ENCODE data around the gene RAB42. TPM values are rescaled to one million over a fixed set of nuclear protein-coding genes. Genes with fewer than 3 reads are reported as not detected.
A peak's percentile ranks its signal among the peaks of the same experiment; 100 is the strongest.

RAB42 gene
- total and polyA plus RNA-seq, 8 donors = 5.2 to 17.7 (median 6.4) TPM

DNA sequence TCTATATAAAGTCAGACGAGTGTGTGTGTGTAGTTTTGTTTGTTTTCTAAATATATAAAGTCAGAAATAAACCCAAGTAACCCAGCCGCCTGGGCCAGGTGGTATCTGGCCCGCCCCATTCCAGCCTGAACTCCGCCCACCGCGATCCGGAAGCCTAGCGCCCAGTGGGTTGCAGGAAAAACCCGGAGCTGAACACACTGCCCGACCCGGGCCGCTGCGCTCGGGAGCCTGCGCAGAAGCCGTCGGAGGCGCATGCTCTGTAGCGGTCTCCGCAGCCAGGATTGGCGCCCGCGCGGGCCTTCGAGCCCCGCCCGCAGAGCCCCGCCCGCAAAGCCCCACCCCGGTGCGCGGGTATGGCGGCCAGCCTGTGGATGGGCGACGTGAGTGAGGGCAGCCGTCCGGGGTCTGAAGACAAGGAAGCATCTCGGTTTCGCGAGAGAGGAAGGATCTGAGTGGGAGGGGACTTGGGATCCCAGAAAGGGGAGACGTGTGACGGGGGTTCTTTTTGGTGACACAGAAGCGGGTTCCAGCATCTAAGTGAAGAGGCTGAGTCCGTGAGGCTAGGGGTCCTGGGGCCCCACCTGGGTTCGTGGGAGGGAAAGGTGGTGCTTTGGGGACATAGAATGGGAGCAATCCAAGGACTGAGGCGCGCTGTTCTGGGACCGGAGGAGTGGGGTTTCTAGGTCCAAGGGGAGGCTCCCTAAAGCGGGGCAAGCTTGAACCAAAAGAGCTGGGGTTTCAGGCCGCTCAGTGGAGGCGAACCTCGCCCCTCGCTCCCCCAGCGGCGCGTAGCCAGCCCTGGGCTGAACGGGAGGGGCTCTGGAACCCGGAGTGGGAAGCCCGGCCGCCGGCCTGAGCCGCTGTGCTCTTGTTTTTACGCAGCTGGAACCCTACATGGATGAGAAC is 39.1 kb upstream of the RAB42 start, which contains the start of gene TRNAU1AP:
TSS of gene TRNAU1AP (plus strand) at position 328 of the 906 bp plus-strand sequence. CDS start at position 354, 26 bp downstream.
- DNase-seq (peak; percentile 96 to 99 (median 98)), ATAC-seq (peak; percentile 98)
- Histone ChIP-seq H3K36me3 (peaks cover 0 to 34% of the 10 kb centered on the region in 2 donors), H3K27me3 (no peaks in the 10 kb centered on the region), H3K4me1 (peaks cover 7 to 23% of the 10 kb centered on the region in 2 donors), H3K9me3 (no peaks in the 10 kb centered on the region), H3K4me3 (peak within 1 kb of the TSS; percentile 85 to 92), H3K27ac (peak within 1 kb of the TSS; percentile 78 to 83)
- TF ChIP-seq, protein P1, sequence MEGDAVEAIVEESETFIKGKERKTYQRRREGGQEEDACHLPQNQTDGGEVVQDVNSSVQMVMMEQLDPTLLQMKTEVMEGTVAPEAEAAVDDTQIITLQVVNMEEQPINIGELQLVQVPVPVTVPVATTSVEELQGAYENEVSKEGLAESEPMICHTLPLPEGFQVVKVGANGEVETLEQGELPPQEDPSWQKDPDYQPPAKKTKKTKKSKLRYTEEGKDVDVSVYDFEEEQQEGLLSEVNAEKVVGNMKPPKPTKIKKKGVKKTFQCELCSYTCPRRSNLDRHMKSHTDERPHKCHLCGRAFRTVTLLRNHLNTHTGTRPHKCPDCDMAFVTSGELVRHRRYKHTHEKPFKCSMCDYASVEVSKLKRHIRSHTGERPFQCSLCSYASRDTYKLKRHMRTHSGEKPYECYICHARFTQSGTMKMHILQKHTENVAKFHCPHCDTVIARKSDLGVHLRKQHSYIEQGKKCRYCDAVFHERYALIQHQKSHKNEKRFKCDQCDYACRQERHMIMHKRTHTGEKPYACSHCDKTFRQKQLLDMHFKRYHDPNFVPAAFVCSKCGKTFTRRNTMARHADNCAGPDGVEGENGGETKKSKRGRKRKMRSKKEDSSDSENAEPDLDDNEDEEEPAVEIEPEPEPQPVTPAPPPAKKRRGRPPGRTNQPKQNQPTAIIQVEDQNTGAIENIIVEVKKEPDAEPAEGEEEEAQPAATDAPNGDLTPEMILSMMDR (IDR thresholded peaks at IDR 0.05) = no peak
- intact Hi-C loops (cut with DNase I) = no loop called here

- Histone ChIP-seq H3K36me3 (peaks cover 0 to 100% of the 10 kb centered on the region in 2 donors), H3K27ac (no peak overlapping the region), H3K4me1 (no peaks in the 10 kb centered on the region), H3K4me3 (no peak overlapping the region), H3K9me3 (no peaks in the 10 kb centered on the region), H3K27me3 (no peaks in the 10 kb centered on the region)
- intact Hi-C loops (cut with DNase I) = no loop called here
- DNase-seq (no peak), ATAC-seq (no peak)
- TF ChIP-seq, protein P1 (IDR thresholded peaks at IDR 0.05) = no peak
These were observed 31.2 kb upstream of the RAB42 start for GRCh38 chr1:28560886-28561285.

DNA sequence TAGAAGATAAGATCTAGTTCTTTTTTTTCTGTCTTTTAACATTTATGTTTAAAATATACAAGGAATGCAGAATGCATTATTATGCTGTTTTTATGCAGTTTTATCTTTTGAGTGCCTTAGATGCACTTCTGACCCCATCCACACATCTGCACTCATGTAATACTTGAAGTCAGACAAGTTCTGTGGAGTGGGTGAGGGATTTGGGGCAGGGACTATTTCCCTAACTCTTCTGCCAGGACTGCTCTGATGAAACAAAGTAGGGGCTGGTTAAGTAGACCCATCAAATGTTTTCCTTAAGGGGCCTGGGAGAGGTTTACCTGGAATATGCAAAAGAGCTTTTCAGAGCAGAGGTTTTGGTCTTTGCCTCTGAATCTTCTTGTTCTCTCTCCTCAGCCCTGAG is 27.8 kb upstream of the RAB42 start:
- H3K4me3 ChIP-seq = no peak overlapping the region
- H3K4me1 ChIP-seq = no peaks in the 10 kb centered on the region
- H3K9me3 ChIP-seq = no peaks in the 10 kb centered on the region
- TF ChIP-seq, protein P1 (IDR thresholded peaks at IDR 0.05) = no peak
- intact Hi-C loops (cut with DNase I) = no loop called here
- DNase-seq = no peak
- peaks cover 0 to 100% of the 10 kb centered on the region in 2 donors for H3K36me3 ChIP-seq
- H3K27ac ChIP-seq = peak overlapping the region; percentile 10 to 14
- no peaks in the 10 kb centered on the region for H3K27me3 ChIP-seq
- ATAC-seq = peak; percentile 72

DNA sequence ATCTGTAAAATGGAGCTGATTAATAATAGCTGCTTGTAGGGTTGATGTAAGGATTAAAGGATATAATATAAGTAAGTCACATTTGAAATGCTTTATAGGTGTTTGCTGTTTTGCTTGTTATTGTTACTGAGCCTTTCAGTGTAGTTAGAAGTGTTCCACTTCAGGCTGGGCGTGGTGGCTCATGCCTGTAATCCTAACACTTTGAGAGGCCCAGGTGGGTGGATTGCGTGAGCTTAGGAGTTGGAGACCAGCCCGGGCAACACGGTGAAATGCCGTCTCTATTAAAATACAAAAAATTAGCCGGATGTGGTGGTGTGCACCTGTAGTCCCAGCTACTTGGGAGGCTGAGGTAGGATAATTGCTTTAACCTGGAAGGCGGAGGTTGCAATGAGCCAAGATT is 27.0 kb upstream of the RAB42 start:
- peak overlapping the region; percentile 10 to 14 for H3K27ac ChIP-seq
- no peaks in the 10 kb centered on the region for H3K27me3 ChIP-seq
- peaks cover 0 to 100% of the 10 kb centered on the region in 2 donors for H3K36me3 ChIP-seq
- H3K4me3 ChIP-seq = no peak overlapping the region
- H3K9me3 ChIP-seq = no peaks in the 10 kb centered on the region
- DNase-seq (peak in 1 of 4 donors; percentile 39), ATAC-seq (peak; percentile 81)
- H3K4me1 ChIP-seq = no peaks in the 10 kb centered on the region
- intact Hi-C loops (cut with DNase I) = no loop called here
- TF ChIP-seq, protein P1 (IDR thresholded peaks at IDR 0.05) = no peak

GRCh38 chr1:28565726-28566125 is 26.3 kb upstream of the RAB42 start:
- ATAC-seq = no peak
- TF ChIP-seq, protein P1 (IDR thresholded peaks at IDR 0.05) = no peak
- H3K36me3 ChIP-seq = peaks cover 0 to 100% of the 10 kb centered on the region in 2 donors

More at GRCh38 chr1:28565726-28566125, 26.3 kb upstream of the RAB42 start:
- H3K9me3 ChIP-seq = no peaks in the 10 kb centered on the region
- DNase-seq = no peak
- no peaks in the 10 kb centered on the region for H3K27me3 ChIP-seq
- H3K4me3 ChIP-seq = no peak overlapping the region
- H3K27ac ChIP-seq = no peak overlapping the region
- intact Hi-C loops (cut with DNase I) = no loop called here
- H3K4me1 ChIP-seq = no peaks in the 10 kb centered on the region
